Measurements from ENCODE around the gene CYB5R3.
"Not testable (repeated sequence)": the region's sequence is repeated elsewhere in the genome, so short reads cannot be mapped to it uniquely, and the experiment has no call there.

The CYB5R3 gene

DNA sequence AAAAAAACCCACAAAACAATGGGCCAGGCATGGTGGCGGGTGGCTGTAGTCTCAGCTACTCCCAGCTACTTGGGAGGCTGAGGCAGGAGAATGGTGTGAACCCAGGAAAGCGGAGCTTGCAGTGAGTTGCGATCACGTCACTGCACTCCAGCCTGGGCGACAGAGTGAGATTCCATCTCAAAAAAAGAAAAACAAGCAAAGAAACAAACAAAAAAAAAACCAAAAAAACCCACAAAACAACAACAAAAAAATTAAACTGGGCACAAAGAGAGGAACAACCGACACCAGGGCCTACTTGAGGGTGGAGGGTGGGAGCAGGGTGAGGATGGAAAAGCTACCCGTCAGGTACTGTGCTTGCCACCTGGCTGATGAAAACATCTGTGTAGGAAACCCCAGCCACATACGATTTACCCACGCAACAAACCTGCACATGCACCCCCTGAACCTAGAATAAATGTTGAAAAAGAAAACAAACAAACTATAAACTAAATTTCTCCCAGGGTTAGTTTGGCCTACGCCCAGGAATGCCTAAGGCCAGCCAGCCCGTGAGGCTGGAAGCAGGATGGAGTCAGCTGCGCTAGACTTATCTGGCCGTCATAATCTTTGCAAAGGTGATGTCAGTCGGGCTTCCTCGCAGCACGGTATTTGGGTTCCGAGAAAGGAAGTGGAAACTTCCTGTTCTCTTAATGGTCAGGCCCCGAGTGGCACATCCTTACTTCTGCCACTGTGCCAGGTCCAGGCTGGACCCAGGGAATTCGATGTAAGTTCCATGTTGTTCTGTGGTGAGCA lies 21.9 kb upstream of the CYB5R3 start:
- Histone ChIP-seq H2AFZ (ENCODE audit: low read depth) (no peak overlapping the region), H3K27ac (no peak overlapping the region), H3K36me3 (ENCODE audit: insufficient read depth) (no peaks in the 10 kb centered on the region), H3K4me2 (no peak overlapping the region), H4K20me1 (ENCODE audit: insufficient read depth) (no peaks in the 10 kb centered on the region), H3K79me2 (ENCODE audit: insufficient read depth, low read depth) (no peaks in the 10 kb centered on the region), H3K27me3 (ENCODE audit: insufficient read depth, low read depth) (no peaks in the 10 kb centered on the region), H3K9ac (no peak overlapping the region), H3K4me3 (IDR thresholded peaks at IDR 0.05; ENCODE audit: insufficient read depth, low read depth, low read length) (no peak overlapping the region), H3K4me1 (ENCODE audit: low read depth, poor library complexity, severe bottlenecking) (peaks cover 14% of the 10 kb centered on the region)
- TF ChIP-seq, protein P1, sequence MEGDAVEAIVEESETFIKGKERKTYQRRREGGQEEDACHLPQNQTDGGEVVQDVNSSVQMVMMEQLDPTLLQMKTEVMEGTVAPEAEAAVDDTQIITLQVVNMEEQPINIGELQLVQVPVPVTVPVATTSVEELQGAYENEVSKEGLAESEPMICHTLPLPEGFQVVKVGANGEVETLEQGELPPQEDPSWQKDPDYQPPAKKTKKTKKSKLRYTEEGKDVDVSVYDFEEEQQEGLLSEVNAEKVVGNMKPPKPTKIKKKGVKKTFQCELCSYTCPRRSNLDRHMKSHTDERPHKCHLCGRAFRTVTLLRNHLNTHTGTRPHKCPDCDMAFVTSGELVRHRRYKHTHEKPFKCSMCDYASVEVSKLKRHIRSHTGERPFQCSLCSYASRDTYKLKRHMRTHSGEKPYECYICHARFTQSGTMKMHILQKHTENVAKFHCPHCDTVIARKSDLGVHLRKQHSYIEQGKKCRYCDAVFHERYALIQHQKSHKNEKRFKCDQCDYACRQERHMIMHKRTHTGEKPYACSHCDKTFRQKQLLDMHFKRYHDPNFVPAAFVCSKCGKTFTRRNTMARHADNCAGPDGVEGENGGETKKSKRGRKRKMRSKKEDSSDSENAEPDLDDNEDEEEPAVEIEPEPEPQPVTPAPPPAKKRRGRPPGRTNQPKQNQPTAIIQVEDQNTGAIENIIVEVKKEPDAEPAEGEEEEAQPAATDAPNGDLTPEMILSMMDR (conservative IDR thresholded peaks at IDR 0.05; ENCODE audit: low read depth, low read length), result no peak

DNA sequence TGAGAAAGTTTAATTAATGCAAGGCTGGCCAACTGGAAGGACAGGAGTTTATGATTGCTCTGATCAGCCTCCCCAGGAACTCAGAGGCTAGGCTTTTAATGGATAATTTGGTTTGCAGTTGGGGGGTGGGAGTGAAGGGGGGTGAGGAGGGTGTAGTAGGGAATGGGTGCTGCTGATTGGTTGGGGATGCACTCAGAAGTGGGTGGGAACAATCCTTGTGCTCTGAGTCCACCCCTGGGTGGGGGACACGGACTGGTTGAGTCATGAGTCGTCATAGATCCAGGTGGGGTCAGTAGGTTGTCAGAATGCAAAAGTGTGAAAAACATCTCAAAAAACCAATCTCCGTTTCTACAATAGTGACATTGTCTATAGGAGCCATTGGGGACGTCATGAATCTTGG lies 20.9 kb upstream of the CYB5R3 start:
- no peak overlapping the region for H3K4me3 ChIP-seq (IDR thresholded peaks at IDR 0.05; ENCODE audit: insufficient read depth, low read depth, low read length)
- H2AFZ ChIP-seq (ENCODE audit: low read depth), result no peak overlapping the region
- no peak overlapping the region for H3K27ac ChIP-seq
- no peak overlapping the region for H3K4me2 ChIP-seq
- H3K4me1 ChIP-seq (ENCODE audit: low read depth, poor library complexity, severe bottlenecking), result peaks cover 25% of the 10 kb centered on the region
- no peaks in the 10 kb centered on the region for H4K20me1 ChIP-seq (ENCODE audit: insufficient read depth)
- TF ChIP-seq, protein P1 (conservative IDR thresholded peaks at IDR 0.05; ENCODE audit: low read depth, low read length), result no peak
- no peaks in the 10 kb centered on the region for H3K36me3 ChIP-seq (ENCODE audit: insufficient read depth)
- H3K9ac ChIP-seq, result no peak overlapping the region
- H3K79me2 ChIP-seq (ENCODE audit: insufficient read depth, low read depth), result no peaks in the 10 kb centered on the region
- H3K27me3 ChIP-seq (ENCODE audit: insufficient read depth, low read depth), result no peaks in the 10 kb centered on the region

DNA sequence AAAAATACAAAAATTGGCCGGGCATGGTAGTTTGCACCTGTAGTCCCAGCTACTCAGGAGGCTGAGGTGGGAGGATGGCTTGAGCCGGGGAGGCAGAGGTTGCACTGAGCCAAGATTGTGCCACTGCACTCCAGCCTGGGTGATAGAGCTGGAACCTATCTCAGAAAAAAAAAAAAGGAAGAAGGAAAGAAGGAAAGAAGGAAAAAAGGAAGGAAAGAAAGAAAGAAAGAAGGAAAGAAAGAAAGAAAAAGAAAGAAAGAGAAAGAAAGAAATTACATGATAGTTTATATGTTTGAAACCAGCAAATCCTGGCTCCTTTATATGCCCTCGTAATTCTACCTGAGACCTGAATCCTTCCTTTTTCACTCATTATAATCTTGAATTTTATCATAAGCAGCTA lies 17.2 kb upstream of the CYB5R3 start:
- not testable (repeated sequence) for H3K36me3 ChIP-seq (ENCODE audit: insufficient read depth); H3K4me2 ChIP-seq
- peaks cover 42% of the 10 kb centered on the region for H3K4me1 ChIP-seq (ENCODE audit: low read depth, poor library complexity, severe bottlenecking)

DNA sequence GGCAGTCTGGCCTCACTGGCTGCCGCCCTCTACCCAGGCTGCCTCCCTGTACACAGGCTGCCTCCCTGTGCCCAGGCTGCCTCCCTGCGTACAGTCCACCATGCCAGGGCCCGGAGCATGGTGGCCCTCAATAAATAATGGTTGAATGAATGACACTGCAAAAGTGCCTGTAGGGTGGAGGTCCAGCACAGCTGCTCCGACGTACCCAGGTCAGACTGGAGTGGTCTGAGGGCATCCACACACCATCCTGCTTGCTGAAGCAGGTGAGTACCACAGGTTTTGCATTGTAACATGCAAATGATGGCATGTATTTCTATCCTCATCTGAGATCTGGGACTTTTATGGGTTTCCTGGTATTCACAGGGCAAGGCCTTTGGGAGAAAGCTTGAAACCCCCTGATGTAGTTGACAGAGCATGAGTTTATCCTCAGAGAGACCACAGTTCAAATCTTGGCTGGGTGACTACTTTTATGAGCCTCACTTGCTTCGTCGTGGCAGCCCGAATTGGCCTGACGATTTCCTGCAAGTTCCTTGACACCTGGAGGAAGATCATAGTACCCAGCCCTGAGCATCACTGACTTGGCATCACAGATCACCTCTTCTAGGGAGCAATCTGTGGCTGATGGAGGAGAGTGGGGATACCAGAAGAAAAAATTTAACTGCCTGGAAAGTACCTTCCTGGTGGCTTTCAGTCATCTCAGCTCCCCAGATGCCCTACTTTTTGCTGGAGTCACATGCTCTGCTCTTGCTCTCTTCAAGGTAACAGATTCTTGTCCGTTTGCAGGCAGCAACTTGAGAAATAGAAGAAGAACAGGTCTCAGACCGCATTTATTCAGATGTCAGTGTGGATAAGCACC lies 16.0 kb upstream of the CYB5R3 start:
- Histone ChIP-seq H3K27me3 (ENCODE audit: insufficient read depth, low read depth) (no peaks in the 10 kb centered on the region), H3K27ac (peak overlapping the region; percentile 86), H3K9ac (peak overlapping the region; percentile 40), H3K4me1 (ENCODE audit: low read depth, poor library complexity, severe bottlenecking) (peaks cover 42% of the 10 kb centered on the region), H3K36me3 (ENCODE audit: insufficient read depth) (no peaks in the 10 kb centered on the region), H3K4me2 (peak overlapping the region; percentile 33), H3K79me2 (ENCODE audit: insufficient read depth, low read depth) (no peaks in the 10 kb centered on the region), H4K20me1 (ENCODE audit: insufficient read depth) (no peaks in the 10 kb centered on the region), H3K4me3 (IDR thresholded peaks at IDR 0.05; ENCODE audit: insufficient read depth, low read depth, low read length) (no peak overlapping the region), H2AFZ (ENCODE audit: low read depth) (peak overlapping the region; percentile 24; the same call in 1 of the 2 replicates)
- TF ChIP-seq, protein P1 (conservative IDR thresholded peaks at IDR 0.05; ENCODE audit: low read depth, low read length), result no peak

More for the DNA sequence above, 17.2 kb upstream of the CYB5R3 start:
- 0 out of 2 replicates have a peak overlapping the region, but pooled peaks have one; percentile 24 for H2AFZ ChIP-seq (ENCODE audit: low read depth)
- H3K27me3 ChIP-seq (ENCODE audit: insufficient read depth, low read depth); H3K4me3 ChIP-seq (IDR thresholded peaks at IDR 0.05; ENCODE audit: insufficient read depth, low read depth, low read length); H3K9ac ChIP-seq; H3K79me2 ChIP-seq (ENCODE audit: insufficient read depth, low read depth); H4K20me1 ChIP-seq (ENCODE audit: insufficient read depth): not testable (repeated sequence)
- H3K27ac ChIP-seq, result peak overlapping the region; percentile 86; the same call in 1 of the 2 replicates
